ENCODE results near the gene TSPAN18. TPM values are rescaled to one million over a fixed set of nuclear protein-coding genes. Genes with fewer than 3 reads are reported as not detected.

The TSPAN18 gene
- polyA plus RNA-seq, 1 donor from 2014 or later = 2.1 TPM

DNA sequence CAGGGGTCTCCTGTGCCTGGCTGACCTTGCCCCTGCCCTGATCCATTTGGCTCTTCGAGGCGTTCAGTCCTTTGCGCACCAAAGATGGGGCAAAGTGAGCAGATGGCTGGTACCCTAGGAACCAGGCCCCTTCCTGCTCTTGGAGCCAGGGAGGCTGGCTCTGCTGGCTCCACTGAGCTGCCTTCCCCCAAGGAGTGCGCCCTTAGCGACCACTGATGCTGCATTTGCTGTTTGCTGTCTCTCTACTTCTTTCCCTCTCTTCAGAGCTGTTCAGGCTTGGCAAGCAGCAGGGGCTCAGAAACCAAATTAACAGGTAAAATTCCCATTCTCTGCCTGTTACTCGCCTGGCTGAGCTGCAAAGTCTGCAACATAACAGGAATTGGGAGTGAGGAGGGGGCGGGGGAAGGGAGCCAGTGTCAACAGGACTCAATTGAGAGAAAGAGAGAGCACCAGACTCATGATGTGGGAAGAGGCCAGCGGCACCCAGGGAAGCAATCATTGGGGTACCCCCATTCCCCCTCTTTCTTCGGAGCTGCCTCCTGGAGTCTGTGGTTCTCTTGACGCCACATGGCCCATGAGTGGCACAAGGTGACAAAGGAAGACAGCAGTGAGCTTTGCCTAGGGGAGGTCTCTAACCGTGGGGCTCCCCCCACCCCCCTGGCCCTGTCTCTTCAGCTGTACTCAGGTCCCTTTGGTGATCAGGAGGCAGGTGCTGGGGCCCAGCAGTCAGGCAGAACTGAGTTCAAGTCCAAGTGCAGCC, 121.6 kb downstream of the TSPAN18 start:
- H3K4me3 Mint-ChIP-seq = no peak overlapping the region
- peaks cover 7 to 14% (median 12%) of the 10 kb centered on the region in 3 donors for H3K9me3 Mint-ChIP-seq
- no peak overlapping the region for H3K27ac Mint-ChIP-seq
- H3K4me1 Mint-ChIP-seq = no peaks in the 10 kb centered on the region
- H3K36me3 Mint-ChIP-seq = peaks cover 11% of the 10 kb centered on the region
- no peaks in the 10 kb centered on the region for H3K27me3 Mint-ChIP-seq

DNA sequence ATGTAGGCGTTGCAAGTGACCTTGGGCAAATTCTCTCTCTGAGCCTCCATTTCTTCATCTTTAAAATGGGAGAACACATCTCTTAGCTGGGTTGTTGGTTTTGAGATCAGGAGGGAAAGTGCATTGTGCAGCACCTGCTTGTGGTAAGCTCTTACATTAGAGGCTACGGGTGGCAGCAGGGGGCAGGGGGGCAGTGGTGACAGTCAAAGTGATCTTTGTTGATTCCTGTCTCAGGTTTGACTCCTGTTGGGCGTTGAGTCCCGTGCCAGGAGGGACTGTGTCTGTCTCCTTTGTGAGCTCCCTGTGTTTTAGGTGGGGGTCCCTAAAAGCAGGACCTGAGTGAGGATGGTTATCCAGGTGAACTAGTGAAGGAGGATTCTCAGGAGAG, 122.2 kb downstream of the TSPAN18 start:
- H3K27ac Mint-ChIP-seq = no peak overlapping the region
- no peak overlapping the region for H3K4me3 Mint-ChIP-seq
- no peaks in the 10 kb centered on the region for H3K4me1 Mint-ChIP-seq
- peaks cover 11% of the 10 kb centered on the region for H3K36me3 Mint-ChIP-seq
- peaks cover 7 to 14% (median 12%) of the 10 kb centered on the region in 3 donors for H3K9me3 Mint-ChIP-seq
- no peaks in the 10 kb centered on the region for H3K27me3 Mint-ChIP-seq

DNA sequence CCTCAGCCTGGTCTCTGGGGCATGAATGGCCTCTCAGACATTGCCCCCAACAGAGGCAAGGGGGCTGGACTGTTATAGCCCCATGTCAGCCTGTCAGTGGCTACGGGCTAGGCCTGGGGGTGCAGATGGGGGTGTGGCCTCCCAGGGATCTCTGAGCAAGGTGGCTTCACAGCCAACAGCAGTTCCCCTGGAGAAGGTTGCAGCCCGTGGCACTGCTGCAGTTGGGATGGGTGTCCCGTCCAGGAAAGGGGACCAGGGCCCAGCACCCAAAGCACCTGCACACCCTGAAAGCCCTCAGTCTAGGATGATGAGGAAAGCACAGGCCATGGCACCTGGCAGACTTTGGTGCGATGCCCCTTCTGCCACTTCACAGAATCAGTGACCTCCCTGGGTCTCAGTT, 122.7 kb downstream of the TSPAN18 start:
- H3K4me3 Mint-ChIP-seq = no peak overlapping the region
- peaks cover 8% of the 10 kb centered on the region for H3K36me3 Mint-ChIP-seq
- no peaks in the 10 kb centered on the region for H3K27me3 Mint-ChIP-seq
- no peak overlapping the region for H3K27ac Mint-ChIP-seq
- H3K4me1 Mint-ChIP-seq = no peaks in the 10 kb centered on the region
- peaks cover 5 to 11% (median 8%) of the 10 kb centered on the region in 3 donors for H3K9me3 Mint-ChIP-seq

DNA sequence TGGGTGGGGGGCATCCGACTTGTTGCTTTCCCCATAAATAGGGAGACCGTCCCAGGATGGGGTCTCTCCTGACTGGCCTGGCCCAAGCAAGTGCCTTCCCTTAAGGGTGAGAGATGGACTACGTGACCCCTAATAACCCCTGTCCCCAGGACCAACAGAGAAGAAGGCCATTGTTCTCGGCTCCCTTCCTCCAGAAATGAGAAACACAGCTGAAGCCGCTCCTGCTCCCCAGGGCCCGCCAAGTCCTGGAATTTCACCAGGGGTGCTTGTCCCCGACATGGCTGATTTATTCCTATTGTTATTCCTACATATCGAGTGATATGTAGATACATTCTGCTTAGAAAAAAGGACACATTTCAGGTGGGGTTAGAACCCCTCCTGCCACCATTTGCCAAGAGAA, 123.2 kb downstream of the TSPAN18 start:
- no peaks in the 10 kb centered on the region for H3K27me3 Mint-ChIP-seq

DNA sequence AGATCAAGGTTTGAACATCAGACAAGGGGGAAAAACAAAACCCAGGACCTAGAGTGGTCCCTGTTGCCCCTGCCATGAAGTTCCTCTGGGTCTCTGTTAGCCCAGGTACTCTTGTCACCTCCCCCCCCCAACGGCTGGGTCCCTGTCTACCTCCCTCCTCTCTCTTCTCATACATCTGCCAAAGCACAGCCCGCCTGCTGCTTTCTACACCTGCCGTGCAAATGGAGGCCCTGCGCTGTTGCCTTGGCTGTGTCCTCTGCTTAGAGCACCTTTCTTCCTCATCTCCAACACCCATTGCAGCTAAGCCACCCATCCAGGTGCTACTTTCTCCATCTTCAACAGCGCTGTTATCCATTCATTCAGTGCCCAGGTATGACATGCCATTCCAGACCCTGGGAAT, 124.7 kb downstream of the TSPAN18 start:
- H3K9me3 Mint-ChIP-seq = peaks cover 2 to 8% (median 4%) of the 10 kb centered on the region in 3 donors
- H3K27ac Mint-ChIP-seq = no peak overlapping the region
- no peak overlapping the region for H3K4me3 Mint-ChIP-seq
- no peaks in the 10 kb centered on the region for H3K27me3 Mint-ChIP-seq
- peaks cover 0 to 3% (median 0%) of the 10 kb centered on the region in 3 donors for H3K4me1 Mint-ChIP-seq
- H3K36me3 Mint-ChIP-seq = peaks cover 6% of the 10 kb centered on the region

More for the DNA sequence above, 123.2 kb downstream of the TSPAN18 start:
- H3K4me1 Mint-ChIP-seq = no peaks in the 10 kb centered on the region
- peaks cover 2 to 8% (median 8%) of the 10 kb centered on the region in 3 donors for H3K9me3 Mint-ChIP-seq
- no peak overlapping the region for H3K4me3 Mint-ChIP-seq
- no peak overlapping the region for H3K27ac Mint-ChIP-seq
- H3K36me3 Mint-ChIP-seq = peaks cover 6% of the 10 kb centered on the region

DNA sequence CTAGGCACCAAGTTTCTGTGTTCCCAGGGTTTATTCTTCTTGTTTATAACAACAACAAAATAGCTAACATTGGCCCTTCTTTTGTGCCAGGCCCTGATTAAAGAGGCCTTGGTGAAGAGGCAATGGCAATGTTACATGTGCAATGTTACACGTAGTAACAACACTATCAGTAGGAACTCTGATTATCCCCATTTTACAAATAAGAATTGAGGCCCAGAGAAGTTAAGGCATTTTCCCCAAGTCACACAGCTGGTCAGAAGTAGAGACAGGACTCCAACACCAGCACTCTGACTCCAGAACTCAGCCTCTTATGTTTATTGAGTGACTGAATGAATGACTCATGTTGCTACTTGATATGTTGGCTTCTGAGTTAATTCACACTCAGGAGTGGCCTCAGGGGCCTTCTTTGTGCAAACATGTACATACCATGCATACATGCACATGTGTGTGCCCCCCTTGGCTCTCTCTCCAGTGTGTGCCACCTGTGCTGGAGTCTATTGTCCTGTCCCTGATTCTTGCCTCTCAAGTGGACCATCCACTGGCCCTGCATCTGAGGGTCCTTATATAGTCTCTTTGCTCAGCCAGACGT, 125.5 kb downstream of the TSPAN18 start:
- Mint-ChIP-seq H3K36me3 (peaks cover 2% of the 10 kb centered on the region), H3K9me3 (peaks cover 0 to 4% (median 2%) of the 10 kb centered on the region in 3 donors), H3K4me1 (peaks cover 0 to 3% (median 0%) of the 10 kb centered on the region in 3 donors), H3K27ac (no peak overlapping the region), H3K27me3 (no peaks in the 10 kb centered on the region), H3K4me3 (no peak overlapping the region)

DNA sequence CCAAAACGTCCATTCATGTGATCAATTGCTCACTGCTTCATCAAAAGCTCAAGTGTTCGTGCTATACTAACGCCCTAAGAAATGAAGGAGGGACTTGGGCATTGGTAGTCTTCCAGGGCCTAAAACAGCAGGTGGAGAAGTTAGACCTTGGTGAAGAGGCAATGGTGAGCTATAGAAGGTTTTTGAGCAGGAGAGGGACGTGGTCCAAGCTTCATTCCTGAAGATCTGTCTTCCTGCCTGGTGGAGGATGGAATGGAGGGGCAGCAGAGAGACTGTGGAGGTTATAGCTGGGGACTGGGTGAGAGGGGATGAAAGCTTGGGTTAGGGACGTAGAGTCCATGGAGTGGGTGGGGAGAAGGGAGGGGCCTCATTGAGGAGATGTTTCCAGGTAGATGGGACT, 126.2 kb downstream of the TSPAN18 start:
- Mint-ChIP-seq H3K27me3 (no peaks in the 10 kb centered on the region), H3K4me3 (no peak overlapping the region), H3K4me1 (peaks cover 0 to 3% (median 0%) of the 10 kb centered on the region in 3 donors), H3K9me3 (no peaks in the 10 kb centered on the region), H3K27ac (no peak overlapping the region), H3K36me3 (peaks cover 2% of the 10 kb centered on the region)

DNA sequence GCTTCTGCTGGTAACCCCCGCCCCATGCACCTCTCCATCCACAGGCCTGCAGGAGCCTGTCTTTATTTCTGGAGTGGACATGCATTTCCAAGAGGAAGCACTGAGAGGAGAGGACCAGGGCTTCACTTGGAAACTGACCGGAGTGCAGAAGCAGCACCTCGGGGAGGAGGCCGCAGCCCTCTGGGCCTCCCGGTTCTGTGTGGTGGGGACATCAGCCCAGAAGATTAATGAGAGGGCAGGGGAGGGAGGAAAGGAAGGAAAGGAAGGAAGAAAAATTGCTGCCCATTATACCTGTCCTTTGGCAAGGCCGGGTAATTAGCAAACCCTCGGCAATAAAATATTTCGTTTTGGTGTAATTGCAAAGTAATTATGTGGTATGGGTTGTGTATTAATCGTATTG, 126.9 kb downstream of the TSPAN18 start:
- H3K9me3 Mint-ChIP-seq = no peaks in the 10 kb centered on the region
- H3K27ac Mint-ChIP-seq = no peak overlapping the region
- H3K36me3 Mint-ChIP-seq = peaks cover 2% of the 10 kb centered on the region
- no peak overlapping the region for H3K4me3 Mint-ChIP-seq
- peaks cover 2% of the 10 kb centered on the region for H3K27me3 Mint-ChIP-seq
- peaks cover 0 to 3% (median 0%) of the 10 kb centered on the region in 3 donors for H3K4me1 Mint-ChIP-seq

DNA sequence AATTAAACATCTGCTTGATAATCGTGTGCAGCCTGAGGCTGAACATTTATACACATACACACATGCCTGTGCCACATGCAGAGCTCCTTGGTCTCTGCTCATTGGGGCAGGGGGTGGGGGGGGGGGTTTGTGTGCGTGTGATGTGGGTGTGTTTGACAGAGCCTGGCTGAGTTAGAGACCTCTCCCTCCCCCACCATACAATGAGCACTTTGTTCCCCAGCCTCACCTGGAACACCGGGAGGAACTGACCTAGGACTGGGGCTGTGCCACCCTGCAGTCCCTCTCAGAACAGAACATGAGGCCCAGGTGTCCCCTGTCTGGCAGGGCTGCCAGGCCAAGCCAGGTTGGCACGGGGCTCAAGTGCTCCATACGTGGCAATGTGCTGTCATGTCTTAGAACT, 127.3 kb downstream of the TSPAN18 start:
- Mint-ChIP-seq H3K9me3 (no peaks in the 10 kb centered on the region), H3K27me3 (peaks cover 2% of the 10 kb centered on the region), H3K36me3 (peaks cover 2% of the 10 kb centered on the region), H3K4me1 (peaks cover 0 to 3% (median 0%) of the 10 kb centered on the region in 3 donors), H3K4me3 (no peak overlapping the region), H3K27ac (no peak overlapping the region)

DNA sequence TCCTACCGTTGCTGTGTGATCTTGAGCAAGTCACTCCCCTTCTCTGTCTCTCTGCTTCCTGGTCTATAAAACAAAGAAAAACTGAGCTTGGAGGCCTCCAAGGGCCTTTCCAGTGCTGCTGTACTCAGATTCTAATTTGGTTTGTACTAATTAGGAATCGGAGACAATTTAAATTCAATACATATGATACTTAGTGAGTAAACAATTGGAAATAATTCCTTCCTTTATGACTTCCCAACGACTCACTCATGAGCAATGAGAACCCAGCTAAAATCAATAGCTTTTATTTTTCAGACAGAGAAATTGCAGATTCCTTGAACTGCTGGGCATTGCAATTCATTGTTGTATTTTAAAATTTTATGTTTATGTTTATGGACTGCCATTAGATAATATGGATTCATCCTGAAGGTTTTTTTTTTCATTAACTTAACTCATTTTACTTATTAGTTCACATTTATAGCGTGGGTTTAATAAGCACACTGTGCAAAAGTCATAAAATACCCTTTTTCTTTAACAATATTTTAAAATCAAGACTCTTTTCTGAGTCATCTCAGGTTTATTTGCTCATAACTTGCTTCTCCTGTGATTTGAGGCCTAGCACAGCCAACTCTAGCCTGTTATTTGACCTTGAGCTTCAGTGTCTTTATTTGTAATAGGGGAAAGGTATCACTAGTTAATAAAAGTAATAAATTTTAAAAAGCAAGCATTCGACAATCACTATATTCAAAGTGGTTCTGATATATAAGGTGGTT, 128.2 kb downstream of the TSPAN18 start:
- H3K27ac Mint-ChIP-seq = no peak overlapping the region
- H3K9me3 Mint-ChIP-seq = no peaks in the 10 kb centered on the region
- no peak overlapping the region for H3K4me3 Mint-ChIP-seq
- H3K36me3 Mint-ChIP-seq = peaks cover 2% of the 10 kb centered on the region
- peaks cover 0 to 3% (median 0%) of the 10 kb centered on the region in 3 donors for H3K4me1 Mint-ChIP-seq
- H3K27me3 Mint-ChIP-seq = peaks cover 2% of the 10 kb centered on the region

DNA sequence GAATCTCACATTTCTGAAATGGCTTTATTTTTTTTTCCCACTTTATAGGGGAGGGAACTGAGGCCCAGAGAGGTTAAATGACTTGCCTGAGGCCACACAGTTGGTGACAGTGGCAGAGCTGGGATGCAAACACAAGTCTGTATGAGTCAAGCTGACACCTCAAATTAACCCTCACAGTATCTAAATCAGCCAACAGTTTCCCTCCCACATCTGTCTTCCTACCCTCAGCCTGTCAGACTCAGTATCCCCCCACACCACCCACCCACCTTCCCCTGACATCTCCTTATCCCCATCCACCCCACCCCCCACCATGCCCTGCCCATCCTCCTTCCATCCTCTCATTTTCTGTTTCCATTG, 128.7 kb downstream of the TSPAN18 start:
- peaks cover 0 to 3% (median 2%) of the 10 kb centered on the region in 3 donors for H3K4me1 Mint-ChIP-seq
- peaks cover 4% of the 10 kb centered on the region for H3K36me3 Mint-ChIP-seq
- H3K27me3 Mint-ChIP-seq = peaks cover 2% of the 10 kb centered on the region
- no peaks in the 10 kb centered on the region for H3K9me3 Mint-ChIP-seq
- H3K4me3 Mint-ChIP-seq = no peak overlapping the region
- no peak overlapping the region for H3K27ac Mint-ChIP-seq

DNA sequence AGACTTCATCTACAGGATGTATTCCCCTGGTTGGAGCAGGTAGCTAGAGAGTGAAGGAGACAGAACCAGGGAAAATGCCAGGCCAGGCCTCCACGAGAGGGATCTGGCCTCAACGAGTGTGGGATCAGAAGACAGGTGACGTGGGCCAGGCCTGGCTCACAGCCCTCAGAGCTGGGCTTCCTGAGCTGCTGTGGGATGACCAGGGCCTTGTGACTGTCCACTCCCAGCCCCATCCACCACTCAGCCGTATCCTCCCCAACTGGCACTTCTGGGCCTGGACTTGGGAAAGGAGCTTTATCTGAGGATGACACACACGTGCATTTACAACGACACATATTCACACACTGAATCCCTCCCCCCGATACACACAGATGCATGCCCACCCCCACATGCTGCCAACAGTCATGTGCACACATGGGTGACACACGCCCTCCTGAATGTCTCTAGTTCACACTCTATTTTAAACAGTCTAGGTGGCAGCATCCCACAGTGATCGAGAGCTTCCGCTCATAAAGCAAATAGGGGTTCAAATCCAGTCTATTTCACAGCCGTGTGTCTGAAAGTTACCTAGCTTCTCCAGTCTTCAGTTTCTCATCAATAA, 130.8 kb downstream of the TSPAN18 start:
- Mint-ChIP-seq H3K27me3 (peaks cover 9% of the 10 kb centered on the region), H3K4me3 (no peak overlapping the region), H3K4me1 (peaks cover 0 to 12% (median 10%) of the 10 kb centered on the region in 3 donors), H3K9me3 (no peaks in the 10 kb centered on the region), H3K27ac (no peak overlapping the region), H3K36me3 (peaks cover 6% of the 10 kb centered on the region)

DNA sequence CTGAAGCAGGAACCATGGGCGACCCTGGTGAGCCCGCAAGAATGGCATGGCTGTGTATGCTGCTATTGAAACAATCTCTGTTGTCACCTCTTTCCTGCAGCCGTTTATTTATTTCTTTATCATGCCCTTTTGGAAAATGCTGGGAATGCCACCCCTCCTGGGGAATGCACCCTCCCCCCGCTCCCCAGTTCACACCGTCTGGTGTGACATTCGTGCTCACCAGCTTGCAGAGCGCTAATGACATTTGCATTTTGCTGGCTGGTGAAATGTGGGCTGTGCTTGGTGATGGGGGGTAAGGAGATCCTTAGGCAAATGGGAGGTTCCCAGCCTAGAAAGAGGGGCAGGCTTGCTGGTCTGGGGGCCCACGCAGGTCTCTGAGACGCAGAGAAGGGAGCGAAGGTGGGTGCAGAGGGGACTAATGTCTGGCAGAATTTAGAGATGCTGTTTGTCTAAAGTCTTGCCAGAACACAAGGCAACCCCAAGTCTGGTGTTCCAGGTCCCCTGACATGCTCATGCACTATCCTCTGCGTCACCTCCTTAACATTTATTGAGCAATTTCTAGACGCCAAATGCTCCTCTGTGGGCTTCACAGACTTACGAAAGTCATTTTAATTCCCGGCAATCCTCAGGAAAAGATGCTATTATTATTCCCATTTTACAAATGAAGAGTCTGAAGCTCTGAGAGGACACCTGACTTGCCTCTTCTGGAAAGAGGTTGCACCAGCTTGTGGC, 132.2 kb downstream of the TSPAN18 start:
- Mint-ChIP-seq H3K4me3 (no peak overlapping the region), H3K4me1 (peaks cover 0 to 12% (median 10%) of the 10 kb centered on the region in 3 donors), H3K36me3 (peaks cover 4% of the 10 kb centered on the region), H3K27ac (no peak overlapping the region), H3K9me3 (no peaks in the 10 kb centered on the region), H3K27me3 (peaks cover 9% of the 10 kb centered on the region)

DNA sequence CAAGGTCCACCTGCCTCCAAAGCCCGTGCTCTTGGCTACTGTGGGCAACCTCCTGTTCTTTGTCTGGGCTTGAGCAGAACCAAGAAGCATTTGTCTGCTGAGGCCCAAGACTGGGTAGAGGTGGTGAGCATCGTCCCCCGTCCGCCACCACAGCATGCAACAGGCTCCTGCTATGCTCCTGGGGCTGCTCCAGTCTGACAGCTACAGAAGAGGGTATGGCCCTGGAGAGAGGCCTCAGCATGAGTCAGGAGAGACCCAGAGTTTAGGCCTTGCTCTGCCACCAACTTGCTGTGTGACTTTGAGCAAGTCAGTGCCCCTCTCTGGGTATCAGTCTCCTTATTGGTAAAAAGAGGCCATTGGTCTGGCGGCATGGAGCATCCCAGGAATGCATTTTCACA, 132.8 kb downstream of the TSPAN18 start:
- Mint-ChIP-seq H3K36me3 (peaks cover 4% of the 10 kb centered on the region), H3K9me3 (no peaks in the 10 kb centered on the region), H3K27me3 (peaks cover 9% of the 10 kb centered on the region), H3K4me1 (peaks cover 0 to 12% (median 10%) of the 10 kb centered on the region in 3 donors), H3K27ac (no peak overlapping the region), H3K4me3 (no peak overlapping the region)
